Activated CD8-positive, alpha-beta T cell treated with anti-CD3 and anti-CD28 coated beads for 36 hours (primary cell): Measurements from ENCODE around the gene RAPGEF1. TPM values are rescaled to one million over a fixed set of nuclear protein-coding genes. Genes with fewer than 3 reads are reported as not detected.

ENCODE experiments used
- ATAC-seq: fragments of 200-7000 bp; cut with Tn5 transposase; one replicate; pipeline ENCODE4 v1.10.0; 2021; ENCODE audit warnings: mild to moderate bottlenecking, moderate library complexity
- CTCF ChIA-PET: fragments of 350-600 bp; sonication (Branson Sonifier 250); formaldehyde crosslinking; loops from one replicate; lab custom pipeline; 2021; ENCODE audit warnings: antibody characterized with exemption; lab: Charles Lee
- POLR2A ChIA-PET: fragments of 350-600 bp; sonication (Branson Sonifier 250); formaldehyde crosslinking; loops from one replicate; lab custom pipeline; 2021; ENCODE audit warnings: antibody characterized with exemption; lab: Charles Lee
- DNase-seq: peaks from one replicate; pipeline ENCODE4 v3.0.0-alpha.2; 2020
- H3K27ac Mint-ChIP-seq: one replicate; pipeline ENCODE4 v1.8.0; 2021; ENCODE audit warnings: mild to moderate bottlenecking, mixed read lengths
- H3K27me3 Mint-ChIP-seq: one replicate; pipeline ENCODE4 v1.8.0; 2021; ENCODE audit warnings: mixed read lengths
- H3K36me3 Mint-ChIP-seq: one replicate; pipeline ENCODE4 v1.8.0; 2021; ENCODE audit warnings: low read depth, mixed read lengths
- H3K4me1 Mint-ChIP-seq: one replicate; pipeline ENCODE4 v1.8.0; 2021; ENCODE audit warnings: low read depth, mixed read lengths
- H3K4me3 Mint-ChIP-seq: one replicate; pipeline ENCODE4 v1.8.0; 2021; ENCODE audit warnings: mild to moderate bottlenecking, moderate library complexity, mixed read lengths
- H3K9me3 Mint-ChIP-seq: one replicate; pipeline ENCODE4 v1.8.0; 2021; ENCODE audit warnings: mixed read lengths
- intact Hi-C: fragments of 100-400 bp; cut with micrococcal nuclease; formaldehyde crosslinking; loops from one replicate; pipeline ENCODE4 v1.10.0; 2022
- total RNA-seq, 2 experiments: library from RNA; stranded (reverse); gene quantifications; one replicate each; pipeline ENCODE4 v1.2.3, GENCODE V29; 2021
- TF ChIP-seq, protein P1 (sequence below): fragments of 200-600 bp; IDR thresholded peaks from one replicate; pipeline ENCODE4 v1.8.0; 2022; ENCODE audit warnings: antibody characterized with exemption, mild to moderate bottlenecking

The RAPGEF1 gene
- total RNA-seq, 2 experiments from 2014 or later = 84.5 to 85.2 TPM

DNA sequence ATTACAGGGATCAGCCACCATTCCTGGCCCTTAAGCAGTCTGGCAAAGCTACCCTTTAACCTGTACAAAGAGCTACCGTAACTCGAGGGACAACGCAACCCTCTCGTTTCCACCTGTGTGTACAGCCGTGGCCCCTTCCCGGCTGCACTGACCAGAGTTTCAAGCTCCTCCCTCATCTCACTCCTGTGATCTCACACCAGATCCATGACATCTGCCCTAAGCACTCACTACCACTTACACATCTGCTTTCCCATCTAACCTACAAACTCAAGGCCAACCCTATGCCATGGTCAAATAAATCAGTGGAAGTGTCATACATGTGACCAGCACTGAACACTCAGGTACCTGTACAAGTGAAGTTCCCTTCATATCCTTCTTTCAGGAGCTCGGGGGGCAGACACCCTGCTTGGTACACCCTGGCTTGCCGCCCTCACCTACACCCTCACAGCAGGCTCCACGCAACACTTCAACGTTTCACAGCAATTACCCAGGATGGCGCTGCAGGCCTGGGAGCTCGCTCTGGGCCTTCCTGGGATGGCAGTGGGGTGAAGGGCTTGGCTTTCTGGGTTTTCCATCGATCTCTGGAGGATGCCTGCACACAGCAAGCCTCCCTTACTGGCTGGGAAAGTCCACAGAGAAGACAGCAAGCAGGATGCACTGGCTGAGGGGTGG lies 132.8 kb downstream of the RAPGEF1 start:
- Mint-ChIP-seq H3K27me3 (no peaks in the 10 kb centered on the region), H3K27ac (no peak overlapping the region), H3K36me3 (peaks cover 12% of the 10 kb centered on the region), H3K9me3 (no peaks in the 10 kb centered on the region), H3K4me3 (no peak overlapping the region), H3K4me1 (no peaks in the 10 kb centered on the region)
- DNase-seq (no peak), ATAC-seq (no peak)
- CTCF ChIA-PET = interaction anchor here (2.4 kb wide), 1 partner anchor 133 kb away, joined by 15 read pairs; the partner anchor contains the start of gene RAPGEF1
- POLR2A ChIA-PET = no interaction called here
- intact Hi-C loops = no loop called here
- TF ChIP-seq, protein P1, sequence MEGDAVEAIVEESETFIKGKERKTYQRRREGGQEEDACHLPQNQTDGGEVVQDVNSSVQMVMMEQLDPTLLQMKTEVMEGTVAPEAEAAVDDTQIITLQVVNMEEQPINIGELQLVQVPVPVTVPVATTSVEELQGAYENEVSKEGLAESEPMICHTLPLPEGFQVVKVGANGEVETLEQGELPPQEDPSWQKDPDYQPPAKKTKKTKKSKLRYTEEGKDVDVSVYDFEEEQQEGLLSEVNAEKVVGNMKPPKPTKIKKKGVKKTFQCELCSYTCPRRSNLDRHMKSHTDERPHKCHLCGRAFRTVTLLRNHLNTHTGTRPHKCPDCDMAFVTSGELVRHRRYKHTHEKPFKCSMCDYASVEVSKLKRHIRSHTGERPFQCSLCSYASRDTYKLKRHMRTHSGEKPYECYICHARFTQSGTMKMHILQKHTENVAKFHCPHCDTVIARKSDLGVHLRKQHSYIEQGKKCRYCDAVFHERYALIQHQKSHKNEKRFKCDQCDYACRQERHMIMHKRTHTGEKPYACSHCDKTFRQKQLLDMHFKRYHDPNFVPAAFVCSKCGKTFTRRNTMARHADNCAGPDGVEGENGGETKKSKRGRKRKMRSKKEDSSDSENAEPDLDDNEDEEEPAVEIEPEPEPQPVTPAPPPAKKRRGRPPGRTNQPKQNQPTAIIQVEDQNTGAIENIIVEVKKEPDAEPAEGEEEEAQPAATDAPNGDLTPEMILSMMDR = no peak

DNA sequence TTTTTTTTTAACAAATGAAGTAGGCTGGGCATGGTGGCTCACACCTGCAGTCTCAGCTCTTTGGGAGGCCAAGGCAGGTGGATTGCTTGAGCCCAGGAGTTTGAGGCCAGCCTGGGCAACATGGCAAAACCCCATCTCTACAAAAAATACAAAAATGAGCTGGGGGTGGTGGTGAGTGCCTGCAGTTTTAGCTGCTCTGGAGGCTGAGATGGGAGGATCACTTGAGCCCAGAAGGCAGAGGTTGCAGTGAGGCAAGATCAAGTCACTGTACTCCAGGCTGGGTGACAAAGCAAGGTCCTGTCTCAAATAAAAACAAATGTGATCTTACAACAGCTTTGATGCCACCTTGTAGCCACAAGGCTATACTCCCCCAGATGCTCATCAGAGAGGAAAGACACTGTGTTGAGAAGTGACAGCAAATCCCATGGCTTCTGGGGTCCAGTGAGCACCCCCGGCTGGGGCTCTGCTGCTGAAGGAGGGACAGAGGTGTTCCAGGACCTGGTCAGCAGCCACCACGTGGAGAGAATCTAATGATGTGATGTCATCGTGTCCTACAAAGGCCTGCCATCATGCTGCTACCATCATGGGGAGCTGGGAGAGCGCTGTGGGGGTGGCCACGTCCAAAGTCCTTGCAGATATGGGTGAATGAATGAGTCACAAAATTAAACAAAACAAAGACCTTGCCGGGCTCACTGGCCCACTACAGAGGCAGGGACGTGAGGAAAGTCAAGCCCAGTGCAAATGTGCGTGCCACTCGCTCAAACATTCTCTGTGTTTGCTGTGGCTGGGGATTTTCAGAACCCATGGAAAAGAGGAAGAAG lies 133.9 kb downstream of the RAPGEF1 start:
- DNase-seq (no peak), ATAC-seq (no peak)
- TF ChIP-seq, protein P1 = no peak
- no peaks in the 10 kb centered on the region for H3K27me3 Mint-ChIP-seq
- intact Hi-C loops = no loop called here
- no peak overlapping the region for H3K4me3 Mint-ChIP-seq
- H3K4me1 Mint-ChIP-seq = no peaks in the 10 kb centered on the region
- H3K9me3 Mint-ChIP-seq = no peaks in the 10 kb centered on the region
- CTCF ChIA-PET = interaction anchor here (2.4 kb wide), 1 partner anchor 134 kb away, joined by 15 read pairs; the partner anchor contains the start of gene RAPGEF1
- peaks cover 20% of the 10 kb centered on the region for H3K36me3 Mint-ChIP-seq
- H3K27ac Mint-ChIP-seq = no peak overlapping the region
- POLR2A ChIA-PET = interaction anchor here (0.6 kb wide), 1 partner anchor 57 kb away, joined by 4 read pairs; no protein-coding TSS in a partner anchor

DNA sequence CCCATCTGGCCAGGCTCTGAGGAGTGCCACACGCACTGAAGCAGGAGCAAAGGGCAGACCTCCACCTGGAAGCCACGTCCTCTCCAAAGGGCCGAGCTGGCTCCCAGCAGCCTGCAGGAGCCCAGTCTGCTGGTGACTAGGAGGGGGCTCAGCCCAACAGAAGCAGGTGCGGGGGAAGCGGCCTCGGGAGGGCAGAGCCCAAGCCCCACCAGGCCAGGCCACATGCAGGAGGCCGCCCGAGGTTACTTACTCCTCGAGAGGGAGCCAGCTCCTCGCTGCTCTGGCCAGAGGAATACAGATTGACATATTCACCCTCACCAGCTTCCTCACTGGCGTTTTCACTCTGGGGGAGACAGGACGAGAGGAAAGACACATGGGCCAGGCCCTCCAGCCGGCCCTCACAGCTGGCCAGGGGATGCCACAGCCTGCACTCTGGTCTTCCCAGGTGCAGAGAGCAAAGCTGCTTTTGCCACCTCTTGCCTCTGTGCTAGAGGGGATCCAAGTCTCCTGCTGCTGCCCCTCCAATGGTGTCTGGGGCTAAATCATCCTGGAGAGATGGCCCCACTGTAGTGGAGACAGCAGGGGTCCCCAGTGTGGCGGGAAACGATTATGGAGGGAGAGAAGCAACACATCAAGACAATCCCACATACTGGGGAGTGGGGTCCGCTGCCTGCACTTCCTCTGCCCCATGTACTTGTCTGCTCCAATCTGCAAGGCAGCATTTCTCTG lies 136.0 kb downstream of the RAPGEF1 start:
- H3K27ac Mint-ChIP-seq = no peak overlapping the region
- ChIA-PET POLR2A (no interaction called here), CTCF (interaction anchor here (0.7 to 2.3 kb wide), 2 partner anchors 12 to 127 kb away, joined by 3 to 6 read pairs; no protein-coding TSS in a partner anchor)
- no peak for ATAC-seq
- no peaks in the 10 kb centered on the region for H3K27me3 Mint-ChIP-seq
- no peaks in the 10 kb centered on the region for H3K9me3 Mint-ChIP-seq
- H3K4me3 Mint-ChIP-seq = no peak overlapping the region
- no peaks in the 10 kb centered on the region for H3K4me1 Mint-ChIP-seq
- TF ChIP-seq, protein P1 = no peak
- DNase-seq = no peak
- intact Hi-C loops = no loop called here
- H3K36me3 Mint-ChIP-seq = peaks cover 20% of the 10 kb centered on the region

DNA sequence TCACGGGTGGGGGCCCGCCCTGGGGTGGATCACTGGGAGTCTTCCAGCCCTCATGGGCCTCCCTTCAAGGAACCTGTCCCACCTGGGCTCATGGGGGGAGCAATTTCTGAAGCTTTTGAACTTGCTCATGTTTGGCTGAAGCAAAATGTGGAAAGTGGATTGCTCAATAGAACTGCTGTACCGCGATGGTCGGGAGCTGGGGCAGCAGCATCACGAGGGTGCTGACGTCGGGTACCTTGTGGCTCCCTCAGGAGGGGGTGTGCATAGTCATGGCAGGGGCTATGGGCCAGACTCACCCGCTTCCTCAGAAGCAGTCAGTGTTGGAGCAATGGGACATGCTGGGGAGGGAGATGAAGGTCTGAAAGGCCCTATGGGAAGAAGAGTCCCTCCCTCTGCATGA lies 136.7 kb downstream of the RAPGEF1 start:
- intact Hi-C loops = no loop called here
- ATAC-seq = no peak
- no peaks in the 10 kb centered on the region for H3K27me3 Mint-ChIP-seq
- DNase-seq = no peak
- TF ChIP-seq, protein P1 = no peak
- ChIA-PET POLR2A (interaction anchor here (1.2 kb wide), 1 partner anchor 147 kb away, joined by 4 read pairs; no protein-coding TSS in a partner anchor), CTCF (interaction anchor here (1.2 to 2.3 kb wide), 2 partner anchors 12 to 137 kb away, joined by 5 to 6 read pairs; partner anchors contain the start of gene RAPGEF1)
- no peak overlapping the region for H3K27ac Mint-ChIP-seq
- H3K4me3 Mint-ChIP-seq = no peak overlapping the region
- no peaks in the 10 kb centered on the region for H3K4me1 Mint-ChIP-seq
- H3K9me3 Mint-ChIP-seq = no peaks in the 10 kb centered on the region
- peaks cover 20% of the 10 kb centered on the region for H3K36me3 Mint-ChIP-seq
